ENCODE results near the gene NFE2L2. TPM values are rescaled to one million over a fixed set of nuclear protein-coding genes. Genes with fewer than 3 reads are reported as not detected.
A peak's percentile ranks its signal among the peaks of the same experiment; 100 is the strongest.

The NFE2L2 gene
- total RNA-seq, 3 donors from 2014 or later (not counting 1 experiment from before 2014, with no cell fraction given), result 76.0 to 99.8 (median 84.6) TPM

GRCh38 chr2:177264209-177264692 lies 276 bp downstream of the NFE2L2 start:
- H3K4me3 ChIP-seq (ENCODE audit: low read length), result peak overlapping the region; percentile 97
- intact Hi-C loops (cut with micrococcal nuclease), result loop anchor here (5.0 to 10.0 kb wide), 3 partner anchors 33 to 351 kb away; a partner anchor contains a TSS
- Mint-ChIP-seq H3K9me3 (no peaks in the 10 kb centered on the region), H3K27ac (peak overlapping the region; percentile 97 to 99), H3K4me3 (peak overlapping the region; percentile 93), H3K4me1 (peaks cover 44 to 54% of the 10 kb centered on the region in 2 donors), H3K27me3 (ENCODE audit: low read depth in 2 of 2) (no peaks in the 10 kb centered on the region), H3K36me3 (no peaks in the 10 kb centered on the region)
- H3K9me3 ChIP-seq (ENCODE audit: control insufficient read depth, insufficient read depth, low read length), result no peaks in the 10 kb centered on the region
- H3K36me3 ChIP-seq (ENCODE audit: control insufficient read depth, insufficient read depth, low read length), result no peaks in the 10 kb centered on the region
- ATAC-seq (peak in 2 of 3 donors; percentile 4 to 6), DNase-seq (no peak)
- peak overlapping the region; percentile 100 for H3K27ac ChIP-seq (ENCODE audit: low read length)
- TF ChIP-seq CTCF (IDR thresholded peaks at IDR 0.05), result no peak
- H3K27me3 ChIP-seq (ENCODE audit: control insufficient read depth, insufficient read depth, low read length), result no peaks in the 10 kb centered on the region
- WGBS (ENCODE audit: insufficient coverage), result under 1% methylated on average over 61 of the region's 61 CpGs
- peaks cover 14% of the 10 kb centered on the region for H3K4me1 ChIP-seq (ENCODE audit: control insufficient read depth, insufficient read depth, low read length)

- peak; percentile 98 for DNase-seq
- Histone ChIP-seq H3K4me1 (ENCODE audit: control insufficient read depth, insufficient read depth, low read length) (peaks cover 18% of the 10 kb centered on the region), H3K27me3 (ENCODE audit: control insufficient read depth, insufficient read depth, low read length) (no peaks in the 10 kb centered on the region), H3K9me3 (ENCODE audit: control insufficient read depth, insufficient read depth, low read length) (no peaks in the 10 kb centered on the region), H3K27ac (ENCODE audit: low read length) (peak overlapping the region; percentile 100), H3K4me3 (ENCODE audit: low read length) (peak overlapping the region; percentile 97), H3K36me3 (ENCODE audit: control insufficient read depth, insufficient read depth, low read length) (peaks cover 2% of the 10 kb centered on the region)
- Mint-ChIP-seq H3K4me1 (peaks cover 47 to 60% of the 10 kb centered on the region in 2 donors), H3K27me3 (ENCODE audit: low read depth in 2 of 2) (no peaks in the 10 kb centered on the region), H3K4me3 (peak overlapping the region; percentile 97), H3K9me3 (no peaks in the 10 kb centered on the region), H3K27ac (peak overlapping the region; percentile 97 to 99), H3K36me3 (no peaks in the 10 kb centered on the region)
- under 1% methylated on average over 81 of the region's 81 CpGs for WGBS (ENCODE audit: insufficient coverage)
- intact Hi-C loops (cut with micrococcal nuclease), result loop anchor here (1.0 to 10.0 kb wide), 7 partner anchors 11 to 351 kb away; partner anchors contain the start of gene HNRNPA3
- ATAC-seq, result peak; percentile 56 to 84 (median 61)
- peak; percentile 79 for TF ChIP-seq CTCF (IDR thresholded peaks at IDR 0.05)
Measured at GRCh38 chr2:177263451-177264208, 897 bp downstream of the NFE2L2 start.

- Mint-ChIP-seq H3K4me1 (peaks cover 49 to 66% of the 10 kb centered on the region in 2 donors), H3K27ac (peak overlapping the region; percentile 97 to 99), H3K36me3 (no peaks in the 10 kb centered on the region), H3K27me3 (ENCODE audit: low read depth in 2 of 2) (no peaks in the 10 kb centered on the region), H3K9me3 (no peaks in the 10 kb centered on the region), H3K4me3 (peak overlapping the region; percentile 97)
- no peaks in the 10 kb centered on the region for H3K9me3 ChIP-seq (ENCODE audit: control insufficient read depth, insufficient read depth, low read length)
- TF ChIP-seq CTCF (IDR thresholded peaks at IDR 0.05), result no peak
- H3K27ac ChIP-seq (ENCODE audit: low read length), result peak overlapping the region; percentile 100
- peaks cover 5% of the 10 kb centered on the region for H3K36me3 ChIP-seq (ENCODE audit: control insufficient read depth, insufficient read depth, low read length)
- peak overlapping the region; percentile 97 for H3K4me3 ChIP-seq (ENCODE audit: low read length)
- DNase-seq (no peak), ATAC-seq (no peak)
- intact Hi-C loops (cut with micrococcal nuclease), result loop anchor here (1.0 to 10.0 kb wide), 7 partner anchors 11 to 352 kb away; partner anchors contain the start of gene HNRNPA3
- H3K27me3 ChIP-seq (ENCODE audit: control insufficient read depth, insufficient read depth, low read length), result no peaks in the 10 kb centered on the region
- H3K4me1 ChIP-seq (ENCODE audit: control insufficient read depth, insufficient read depth, low read length), result peaks cover 18% of the 10 kb centered on the region
- WGBS (ENCODE audit: insufficient coverage), result 0% methylated on average over 2 of the region's 6 CpGs
Measured at GRCh38 chr2:177262958-177263450, 1.5 kb downstream of the NFE2L2 start.
